AG10803 (cell line): ENCODE results near the gene SLC41A2.

Source experiments
- DNase-seq: peaks from one replicate; pipeline ENCODE4 v3.0.0; 2010; ENCODE audit warnings: low read depth
- H3K4me3 ChIP-seq: 2 replicates; pipeline ENCODE4 v1.5.1; 2011; ENCODE audit warnings: mild to moderate bottlenecking, low read length, control low read depth
- CTCF ChIP-seq: conservative IDR thresholded peaks from 2 replicates; pipeline ENCODE4 v1.5.1; 2011; ENCODE audit warnings: mild to moderate bottlenecking, low read length, control low read depth, inconsistent platforms

SLC41A2 gene

GRCh38 chr12:104963757-104964156 lies 5.7 kb upstream of the SLC41A2 start:
- no peak for TF ChIP-seq CTCF
- no peak for DNase-seq
- H3K4me3 ChIP-seq, result no peak overlapping the region

GRCh38 chr12:104960464-104960863 lies 2.4 kb upstream of the SLC41A2 start:
- H3K4me3 ChIP-seq, result no peak overlapping the region
- TF ChIP-seq CTCF, result no peak
- DNase-seq, result no peak

GRCh38 chr12:104959335-104959841 lies 1.3 kb upstream of the SLC41A2 start:
- no peak for TF ChIP-seq CTCF
- DNase-seq, result peak; percentile 60
- peak overlapping the region; percentile 76 for H3K4me3 ChIP-seq

GRCh38 chr12:104958805-104959334 lies 780 bp upstream of the SLC41A2 start:
- peak overlapping the region; percentile 76 for H3K4me3 ChIP-seq
- DNase-seq, result no peak
- no peak for TF ChIP-seq CTCF

- no peak for DNase-seq
- H3K4me3 ChIP-seq, result peak overlapping the region; percentile 90
- no peak for TF ChIP-seq CTCF
Observed at GRCh38 chr12:104957719-104958000, 430 bp downstream of the SLC41A2 start.

GRCh38 chr12:104956870-104957718 lies 996 bp downstream of the SLC41A2 start:
- peak overlapping the region; percentile 90 for H3K4me3 ChIP-seq
- no peak for TF ChIP-seq CTCF
- DNase-seq, result no peak

- no peak for DNase-seq
- TF ChIP-seq CTCF, result no peak
- H3K4me3 ChIP-seq, result no peak overlapping the region
Observed at GRCh38 chr12:104955703-104956102, 2.4 kb downstream of the SLC41A2 start.
